Breast epithelium (tissue), 4 donors: ENCODE results near the gene C22orf31. TPM values are rescaled to one million over a fixed set of nuclear protein-coding genes. Genes with fewer than 3 reads are reported as not detected.

Experiments used
- DNase-seq, 2 donors: peaks; one replicate each; pipeline ENCODE4 v3.0.0-alpha.2; 2019; ENCODE audit warnings: low spot score in 2 of 2
- H3K27ac ChIP-seq, 2 donors: fragments of 200-600 bp; sonication (generic) in 1 of 2; one replicate each; pipeline ENCODE4 v1.5.1; 2016 to 2019; ENCODE audit warnings: mild to moderate bottlenecking in 1 of 2
- H3K27me3 ChIP-seq, 2 donors: fragments of 200-600 bp; sonication (generic) in 1 of 2; one replicate each; pipeline versions ENCODE4 v1.5.1 to v1.6.0; 2017 to 2019; ENCODE audit warnings: control low read depth in 1 of 2, mild to moderate bottlenecking in 1 of 2
- H3K36me3 ChIP-seq: fragments of 200-600 bp; one replicate; pipeline ENCODE4 v1.5.1; 2019
- H3K4me1 ChIP-seq, 2 donors: fragments of 200-600 bp; sonication (generic); one replicate each; pipeline ENCODE4 v1.5.1; 2016 to 2019; ENCODE audit warnings: control low read depth in 1 of 2
- H3K4me3 ChIP-seq, 3 donors: fragments of 200-600 bp; sonication (generic); 1 replicate in 2 of 3; 2 replicates in 1 of 3; pipeline ENCODE4 v1.5.1; 2016 to 2019; ENCODE audit warnings: mild to moderate bottlenecking in 3 of 3, moderate library complexity in 2 of 3
- H3K9me3 ChIP-seq, 2 donors: fragments of 200-600 bp; sonication (generic) in 1 of 2; one replicate each; pipeline ENCODE4 v1.5.1; 2016 to 2019; ENCODE audit warnings: control low read depth in 1 of 2
- CTCF ChIP-seq, 3 donors: fragments of 450-650 bp; IDR thresholded peaks; one replicate each; pipeline ENCODE4 v1.5.1; 2016 to 2017; ENCODE audit warnings: antibody characterized with exemption in 3 of 3, mild to moderate bottlenecking in 3 of 3, moderate library complexity in 3 of 3
- POLR2A ChIP-seq: fragments of 450-650 bp; IDR thresholded peaks from one replicate; pipeline ENCODE4 v1.6.1; 2016; ENCODE audit warnings: antibody characterized with exemption, mild to moderate bottlenecking, moderate library complexity
- POLR2AphosphoS5 ChIP-seq, 3 donors: sonication (generic); formaldehyde crosslinking; IDR thresholded peaks; one replicate each; pipeline ENCODE4 v1.6.1; 2017; ENCODE audit warnings: antibody characterized with exemption in 3 of 3
- intact Hi-C: fragments of 100-400 bp; cut with DNase I; formaldehyde crosslinking; loops from one replicate; pipeline ENCODE4 v1.15.1; 2023; ENCODE audit warnings: low total_unique reads
- total RNA-seq, 3 donors: library from RNA; depleted of rRNA; stranded (reverse); fragments of >200 nt; gene quantifications; one replicate each; pipeline ENCODE4 v1.1.0, GENCODE V29; 2016

The C22orf31 gene
- total RNA-seq, 3 donors from 2014 or later, result 0.73 TPM; not detected in 2

- DNase-seq, result no peak
- TF ChIP-seq CTCF (IDR thresholded peaks at IDR 0.05) (no peak), POLR2A (no peak), POLR2AphosphoS5 (IDR thresholded peaks at IDR 0.05) (no peak)
- intact Hi-C loops, result no loop called here
- Histone ChIP-seq H3K4me3 (no peak overlapping the region), H3K4me1 (no peaks in the 10 kb centered on the region), H3K9me3 (no peaks in the 10 kb centered on the region), H3K27me3 (no peaks in the 10 kb centered on the region), H3K36me3 (no peaks in the 10 kb centered on the region), H3K27ac (no peak overlapping the region)
Measured at GRCh38 chr22:29022101-29022817, 39.4 kb downstream of the C22orf31 start.

- H3K9me3 ChIP-seq, result no peaks in the 10 kb centered on the region
- no peak overlapping the region for H3K27ac ChIP-seq
- no peak overlapping the region for H3K4me3 ChIP-seq
- no peak for DNase-seq
- intact Hi-C loops, result no loop called here
- no peaks in the 10 kb centered on the region for H3K27me3 ChIP-seq
- no peak for TF ChIP-seq POLR2AphosphoS5 (IDR thresholded peaks at IDR 0.05)
- no peak for TF ChIP-seq CTCF (IDR thresholded peaks at IDR 0.05)
- no peaks in the 10 kb centered on the region for H3K36me3 ChIP-seq
- no peaks in the 10 kb centered on the region for H3K4me1 ChIP-seq
Measured at GRCh38 chr22:29018293-29019189, 43.1 kb downstream of the C22orf31 start.

GRCh38 chr22:29016067-29016938 is 45.3 kb downstream of the C22orf31 start:
- intact Hi-C loops, result no loop called here
- no peaks in the 10 kb centered on the region for H3K36me3 ChIP-seq
- DNase-seq, result no peak
- no peaks in the 10 kb centered on the region for H3K27me3 ChIP-seq
- H3K27ac ChIP-seq, result no peak overlapping the region
- no peak overlapping the region for H3K4me3 ChIP-seq
- TF ChIP-seq POLR2A (no peak), CTCF (IDR thresholded peaks at IDR 0.05) (no peak), POLR2AphosphoS5 (IDR thresholded peaks at IDR 0.05) (no peak)
- no peaks in the 10 kb centered on the region for H3K9me3 ChIP-seq
- no peaks in the 10 kb centered on the region for H3K4me1 ChIP-seq

- no peak for DNase-seq
- Histone ChIP-seq H3K4me1 (no peaks in the 10 kb centered on the region), H3K27me3 (no peaks in the 10 kb centered on the region), H3K27ac (no peak overlapping the region), H3K36me3 (no peaks in the 10 kb centered on the region), H3K4me3 (no peak overlapping the region), H3K9me3 (no peaks in the 10 kb centered on the region)
- TF ChIP-seq CTCF (IDR thresholded peaks at IDR 0.05) (no peak), POLR2A (no peak)
- intact Hi-C loops, result no loop called here
Measured at GRCh38 chr22:29014773-29015172, 46.9 kb downstream of the C22orf31 start.
